ENCODE results near the gene RPGRIP1L. TPM values are rescaled to one million over a fixed set of nuclear protein-coding genes. Genes with fewer than 3 reads are reported as not detected.

RPGRIP1L gene
- 19.8 to 22.0 TPM (median 20.6 TPM) in 3 replicates for total RNA-seq

GRCh38 chr16:53703590-53704444 lies at the start of gene RPGRIP1L, which contains the start of gene FTO:
Gene RPGRIP1L (minus strand): TSS chr16:53703859. CDS start chr16:53700723, 3,136 bp downstream.
Gene FTO (plus strand): TSS chr16:53704156.
- Mint-ChIP-seq H3K4me3 (peak within 1 kb of the TSS; percentile 99), H3K9me3 (peaks cover 10% of the 10 kb centered on the region)

GRCh38 chr16:53753431-53753830 lies 49.8 kb upstream of the RPGRIP1L start:
- Mint-ChIP-seq H3K9me3 (peaks cover 2% of the 10 kb centered on the region), H3K4me1 (peaks cover 43% of the 10 kb centered on the region), H3K36me3 (peaks cover 6% of the 10 kb centered on the region), H3K27ac (no peak overlapping the region), H3K27me3 (ENCODE audit: low read depth) (no peaks in the 10 kb centered on the region), H3K4me3 (no peak overlapping the region)
- TF ChIP-seq CTCF (IDR thresholded peaks at IDR 0.05; ENCODE audit: unreplicated experiment) = no peak
- no peak for DNase-seq (ENCODE audit: low spot score in 2 of 2, unreplicated experiment in 2 of 2)

More at GRCh38 chr16:53703590-53704444, at the start of gene RPGRIP1L, which contains the start of gene FTO:
- Mint-ChIP-seq H3K27me3 (ENCODE audit: low read depth) (no peaks in the 10 kb centered on the region), H3K4me1 (peaks cover 18% of the 10 kb centered on the region), H3K36me3 (peaks cover 13% of the 10 kb centered on the region), H3K27ac (peak within 1 kb of the TSS; percentile 89)
- TF ChIP-seq CTCF (IDR thresholded peaks at IDR 0.05; ENCODE audit: unreplicated experiment) = no peak
- peak; percentile 99 to 100 for DNase-seq (ENCODE audit: low spot score in 2 of 2, unreplicated experiment in 2 of 2)

- no peak for DNase-seq (ENCODE audit: low spot score in 2 of 2, unreplicated experiment in 2 of 2)
- TF ChIP-seq CTCF (IDR thresholded peaks at IDR 0.05; ENCODE audit: unreplicated experiment) = no peak
- H3K36me3 Mint-ChIP-seq = peaks cover 10% of the 10 kb centered on the region
- no peak overlapping the region for H3K4me3 Mint-ChIP-seq
- peaks cover 37% of the 10 kb centered on the region for H3K4me1 Mint-ChIP-seq
- H3K27ac Mint-ChIP-seq = no peak overlapping the region
- H3K9me3 Mint-ChIP-seq = peaks cover 6% of the 10 kb centered on the region
- no peaks in the 10 kb centered on the region for H3K27me3 Mint-ChIP-seq (ENCODE audit: low read depth)
Observed at GRCh38 chr16:53752560-53752959, 48.9 kb upstream of the RPGRIP1L start.

- H3K27me3 Mint-ChIP-seq (ENCODE audit: low read depth) = no peaks in the 10 kb centered on the region
- DNase-seq (ENCODE audit: low spot score in 2 of 2, unreplicated experiment in 2 of 2) = no peak
Observed at GRCh38 chr16:53745753-53746266, 42.2 kb upstream of the RPGRIP1L start.

GRCh38 chr16:53745086-53745485 lies 41.4 kb upstream of the RPGRIP1L start:
- Mint-ChIP-seq H3K4me1 (peaks cover 30% of the 10 kb centered on the region), H3K27me3 (ENCODE audit: low read depth) (no peaks in the 10 kb centered on the region), H3K9me3 (peaks cover 10% of the 10 kb centered on the region), H3K27ac (peak overlapping the region; percentile 2), H3K4me3 (no peak overlapping the region), H3K36me3 (peaks cover 14% of the 10 kb centered on the region)
- no peak for DNase-seq (ENCODE audit: low spot score in 2 of 2, unreplicated experiment in 2 of 2)
- no peak for TF ChIP-seq CTCF (IDR thresholded peaks at IDR 0.05; ENCODE audit: unreplicated experiment)

More at GRCh38 chr16:53745753-53746266, 42.2 kb upstream of the RPGRIP1L start:
- peaks cover 26% of the 10 kb centered on the region for H3K4me1 Mint-ChIP-seq
- H3K4me3 Mint-ChIP-seq = no peak overlapping the region
- H3K27ac Mint-ChIP-seq = no peak overlapping the region
- peaks cover 14% of the 10 kb centered on the region for H3K36me3 Mint-ChIP-seq
- no peak for TF ChIP-seq CTCF (IDR thresholded peaks at IDR 0.05; ENCODE audit: unreplicated experiment)
- peaks cover 10% of the 10 kb centered on the region for H3K9me3 Mint-ChIP-seq

Measured in mesothelial cell of epicardium (in vitro differentiated cells).